Cardiac fibroblast (primary cell): ENCODE measurements around the gene ANO1.
"Not testable (repeated sequence)": the region's sequence is repeated elsewhere in the genome, so short reads cannot be mapped to it uniquely, and the experiment has no call there.

Source experiments
- DNase-seq, 2 donors: peaks; one replicate each; pipeline versions ENCODE4 v3.0.0 to v3.0.0-alpha.2; 2010; ENCODE audit warnings: low read depth in 2 of 2
- H3K4me3 ChIP-seq, 2 donors: replicated peaks in 1 of 2; 1 replicate in 1 of 2; 2 replicates in 1 of 2; pipeline ENCODE4 v1.5.1; 2011; ENCODE audit warnings: low read depth in 2 of 2, low read length in 2 of 2, mild to moderate bottlenecking in 2 of 2, moderate library complexity in 1 of 2
- CTCF ChIP-seq: IDR thresholded peaks from one replicate; pipeline ENCODE4 v1.5.1; 2011; ENCODE audit warnings: low read depth, mild to moderate bottlenecking, low read length, inconsistent platforms

The ANO1 gene

DNA sequence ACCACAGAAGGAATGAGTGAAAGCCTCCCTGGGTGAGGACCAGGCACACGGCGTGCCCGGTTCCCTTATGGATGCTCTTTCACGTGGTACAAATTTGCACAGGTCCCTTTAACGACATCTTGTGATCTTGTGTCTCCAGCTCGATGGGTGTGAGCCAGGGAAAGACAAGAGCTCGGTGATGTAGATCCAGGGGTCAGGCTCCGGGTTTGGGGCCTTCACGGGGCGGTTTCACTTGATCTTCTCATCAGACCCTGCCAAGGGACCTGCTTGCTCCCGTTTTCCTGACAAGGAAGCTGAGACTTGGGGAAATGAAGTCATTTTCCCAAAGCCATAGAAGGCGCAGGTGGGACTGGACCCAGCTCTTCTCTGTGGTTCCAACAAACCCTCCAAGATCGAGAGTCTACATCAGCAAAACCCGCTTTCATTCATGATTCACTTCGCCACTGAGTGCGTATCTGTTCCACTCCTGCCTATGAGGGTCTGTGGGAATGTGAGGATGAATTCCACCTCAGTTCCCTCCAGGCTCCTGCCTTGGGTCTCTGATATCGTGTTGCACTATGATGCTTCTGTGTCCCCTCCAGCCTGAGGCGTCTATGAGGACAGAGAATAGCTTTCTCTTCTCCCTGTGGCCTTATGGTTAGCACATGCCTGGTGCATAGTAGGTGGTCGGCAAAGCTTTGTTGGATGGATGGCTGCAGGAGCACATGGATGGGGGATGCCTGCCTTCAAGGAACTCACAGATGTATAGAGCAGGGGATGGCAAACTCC lies 45.0 kb upstream of the ANO1 start:
- no peak for DNase-seq
- no peak for TF ChIP-seq CTCF
- no peak overlapping the region for H3K4me3 ChIP-seq

- DNase-seq: no peak
- no peak overlapping the region for H3K4me3 ChIP-seq
- TF ChIP-seq CTCF: no peak
These were observed 44.4 kb upstream of the ANO1 start for GRCh38 chr11:70033711-70034070.

DNA sequence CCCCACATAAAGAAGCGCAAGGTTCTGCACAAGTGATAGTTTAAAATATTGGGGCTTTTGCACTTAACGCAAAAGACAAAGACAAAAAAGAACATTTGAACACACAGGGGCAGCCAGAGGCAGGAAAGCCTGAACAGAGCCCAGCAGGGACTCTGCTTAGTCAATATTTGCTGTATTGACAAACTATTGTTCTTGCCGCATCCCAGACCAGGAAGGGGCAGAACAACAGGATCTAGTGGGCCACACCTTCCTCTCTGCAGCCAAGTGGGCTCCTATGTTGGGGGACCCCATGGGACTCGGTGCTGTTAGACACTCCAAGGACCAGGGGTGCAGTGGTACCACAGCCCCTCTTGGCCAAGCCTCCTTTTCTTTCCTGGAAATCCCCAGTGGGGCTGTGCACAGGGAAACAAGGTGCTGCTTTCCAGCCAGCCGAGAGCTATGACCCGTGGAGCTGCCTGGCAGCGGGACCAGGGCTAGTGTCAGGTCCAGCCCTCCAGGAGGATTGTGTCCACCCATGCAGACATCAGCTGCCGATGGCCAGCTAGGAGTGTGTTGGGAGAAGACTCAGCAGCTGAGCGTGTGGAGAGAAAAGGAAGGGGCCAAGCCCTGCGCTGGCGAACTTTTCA lies 43.3 kb upstream of the ANO1 start:
- no peak for DNase-seq
- H3K4me3 ChIP-seq: no peak overlapping the region
- no peak for TF ChIP-seq CTCF

GRCh38 chr11:70035665-70036064 lies 42.5 kb upstream of the ANO1 start:
- DNase-seq: not testable (repeated sequence)

GRCh38 chr11:70036971-70037882 lies 40.9 kb upstream of the ANO1 start:
- no peak overlapping the region for H3K4me3 ChIP-seq
- TF ChIP-seq CTCF: no peak
- DNase-seq: no peak

More at GRCh38 chr11:70035665-70036064, 42.5 kb upstream of the ANO1 start:
- H3K4me3 ChIP-seq: not testable (repeated sequence)

GRCh38 chr11:70038034-70038834 lies 39.9 kb upstream of the ANO1 start:
- TF ChIP-seq CTCF: no peak
- no peak overlapping the region for H3K4me3 ChIP-seq
- DNase-seq: no peak
